Peyer's patch (tissue), 4 donors: ENCODE results near the gene SOX1. TPM values are rescaled to one million over a fixed set of nuclear protein-coding genes. Genes with fewer than 3 reads are reported as not detected.

Experiments
- DNase-seq, 3 donors: peaks; one replicate each; pipeline ENCODE4 v3.0.0-alpha.2; 2017 to 2019
- H3K27ac ChIP-seq, 4 donors: fragments of 200-600 bp; sonication (generic); one replicate each; pipeline ENCODE4 v1.5.1; 2016 to 2019
- H3K27me3 ChIP-seq, 2 donors: fragments of 200-600 bp; sonication (generic); one replicate each; pipeline ENCODE4 v1.5.1; 2019
- H3K36me3 ChIP-seq, 3 donors: fragments of 200-600 bp; sonication (generic); one replicate each; pipeline ENCODE4 v1.5.1; 2016 to 2019
- H3K4me1 ChIP-seq, 4 donors: fragments of 200-600 bp; sonication (generic); one replicate each; pipeline ENCODE4 v1.5.1; 2016 to 2019
- H3K4me3 ChIP-seq, 4 donors: fragments of 200-600 bp; sonication (generic); 1 replicate in 3 of 4; 2 replicates in 1 of 4; pipeline ENCODE4 v1.5.1; 2016 to 2019; ENCODE audit warnings: mild to moderate bottlenecking in 1 of 4
- H3K9me3 ChIP-seq, 4 donors: fragments of 200-600 bp; sonication (generic); one replicate each; pipeline ENCODE4 v1.5.1; 2016 to 2019; ENCODE audit warnings: mild to moderate bottlenecking in 1 of 4
- POLR2A ChIP-seq, 2 donors: fragments of 450-650 bp; IDR thresholded peaks; one replicate each; pipeline ENCODE4 v1.5.1; 2017; ENCODE audit warnings: antibody characterized with exemption in 2 of 2, mild to moderate bottlenecking in 2 of 2, moderate library complexity in 2 of 2
- total RNA-seq, 4 donors: library from RNA; depleted of rRNA; stranded (reverse); fragments of >200 nt; gene quantifications; one replicate each; pipeline ENCODE4 v1.1.0, GENCODE V29; 2016
- TF ChIP-seq, protein P1 (sequence below), 6 experiments: fragments of 450-650 bp in 4 of 6; fragments of 200-600 bp in 2 of 6; sonication (generic) in 1 of 6; IDR thresholded peaks; one replicate each; pipeline ENCODE4 v1.5.1; 2017 to 2019; ENCODE audit warnings: antibody characterized with exemption in 6 of 6, mild to moderate bottlenecking in 3 of 6, moderate library complexity in 1 of 6

The SOX1 gene
- total RNA-seq, 4 donors from 2014 or later: not detected

DNA sequence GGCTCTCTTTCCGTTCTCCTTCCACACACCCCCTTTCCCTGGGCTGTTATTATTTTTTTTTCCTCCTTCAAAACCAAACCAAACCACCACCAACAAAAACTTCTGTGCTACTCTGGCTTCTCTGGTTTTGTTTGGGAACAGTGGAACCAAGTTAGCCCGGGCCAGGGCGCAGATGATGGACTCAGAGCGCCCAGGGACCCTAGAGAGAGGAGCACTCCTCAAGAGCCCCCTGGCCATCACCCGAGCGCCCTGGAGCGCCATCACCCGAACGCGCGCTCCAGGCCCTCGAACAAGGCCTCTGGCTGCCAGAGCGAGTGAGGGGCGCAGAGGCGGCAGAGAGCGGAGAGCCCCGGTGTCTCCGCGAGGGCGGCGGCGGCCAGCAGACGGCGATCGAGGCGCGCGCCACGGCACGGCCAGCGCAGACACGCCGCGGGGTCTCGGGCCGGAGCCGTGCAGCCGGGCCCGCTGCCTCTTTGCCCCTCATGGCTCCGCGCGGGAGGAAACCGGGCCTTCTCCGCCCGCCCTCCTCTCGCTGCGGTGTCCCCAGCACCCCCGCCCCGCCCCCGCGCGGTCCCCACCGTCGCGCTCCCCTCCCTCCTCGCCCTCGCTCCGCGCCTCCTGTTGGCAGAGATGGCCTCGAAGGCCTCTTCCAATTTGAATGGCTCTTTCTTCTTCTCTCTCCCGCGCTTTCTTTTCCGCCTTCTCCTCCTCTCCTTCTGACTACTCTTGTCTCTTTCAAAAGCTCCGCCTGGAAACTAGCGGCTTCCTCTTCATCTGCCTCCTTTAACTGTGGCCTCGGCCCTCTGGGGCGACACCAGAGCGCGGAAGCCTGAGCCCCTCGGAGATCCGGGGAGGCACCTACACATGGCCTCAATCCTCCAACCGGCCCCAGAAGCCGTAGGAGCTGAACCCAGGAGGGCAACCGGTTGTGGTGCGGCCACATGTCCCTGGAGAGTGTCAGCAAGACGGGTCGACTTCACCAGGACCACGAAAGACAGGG, 4.1 kb upstream of the SOX1 start:
- TF ChIP-seq, protein P1, sequence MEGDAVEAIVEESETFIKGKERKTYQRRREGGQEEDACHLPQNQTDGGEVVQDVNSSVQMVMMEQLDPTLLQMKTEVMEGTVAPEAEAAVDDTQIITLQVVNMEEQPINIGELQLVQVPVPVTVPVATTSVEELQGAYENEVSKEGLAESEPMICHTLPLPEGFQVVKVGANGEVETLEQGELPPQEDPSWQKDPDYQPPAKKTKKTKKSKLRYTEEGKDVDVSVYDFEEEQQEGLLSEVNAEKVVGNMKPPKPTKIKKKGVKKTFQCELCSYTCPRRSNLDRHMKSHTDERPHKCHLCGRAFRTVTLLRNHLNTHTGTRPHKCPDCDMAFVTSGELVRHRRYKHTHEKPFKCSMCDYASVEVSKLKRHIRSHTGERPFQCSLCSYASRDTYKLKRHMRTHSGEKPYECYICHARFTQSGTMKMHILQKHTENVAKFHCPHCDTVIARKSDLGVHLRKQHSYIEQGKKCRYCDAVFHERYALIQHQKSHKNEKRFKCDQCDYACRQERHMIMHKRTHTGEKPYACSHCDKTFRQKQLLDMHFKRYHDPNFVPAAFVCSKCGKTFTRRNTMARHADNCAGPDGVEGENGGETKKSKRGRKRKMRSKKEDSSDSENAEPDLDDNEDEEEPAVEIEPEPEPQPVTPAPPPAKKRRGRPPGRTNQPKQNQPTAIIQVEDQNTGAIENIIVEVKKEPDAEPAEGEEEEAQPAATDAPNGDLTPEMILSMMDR (IDR thresholded peaks at IDR 0.05): peak in 1 of 6 experiments; percentile 23
- no peak for TF ChIP-seq POLR2A (IDR thresholded peaks at IDR 0.05)

GRCh38 chr13:112063807-112064206, 3.1 kb upstream of the SOX1 start:
- no peak overlapping the region for H3K27ac ChIP-seq
- peaks cover 0 to 18% (median 0%) of the 10 kb centered on the region in 4 donors for H3K4me1 ChIP-seq
- DNase-seq: no peak
- H3K36me3 ChIP-seq: no peaks in the 10 kb centered on the region
- H3K27me3 ChIP-seq: peaks cover 0 to 67% of the 10 kb centered on the region in 2 donors
- TF ChIP-seq, protein P1 (IDR thresholded peaks at IDR 0.05): no peak
- no peak for TF ChIP-seq POLR2A (IDR thresholded peaks at IDR 0.05)
- H3K4me3 ChIP-seq: no peak overlapping the region
- H3K9me3 ChIP-seq: peaks cover 0 to 3% (median 0%) of the 10 kb centered on the region in 4 donors

More for the DNA sequence above, 4.1 kb upstream of the SOX1 start:
- peaks cover 0 to 18% (median 0%) of the 10 kb centered on the region in 4 donors for H3K4me1 ChIP-seq
- peaks cover 0 to 69% of the 10 kb centered on the region in 2 donors for H3K27me3 ChIP-seq
- no peak overlapping the region for H3K4me3 ChIP-seq
- no peak overlapping the region for H3K27ac ChIP-seq
- H3K36me3 ChIP-seq: no peaks in the 10 kb centered on the region
- no peaks in the 10 kb centered on the region for H3K9me3 ChIP-seq
- no peak for DNase-seq

DNA sequence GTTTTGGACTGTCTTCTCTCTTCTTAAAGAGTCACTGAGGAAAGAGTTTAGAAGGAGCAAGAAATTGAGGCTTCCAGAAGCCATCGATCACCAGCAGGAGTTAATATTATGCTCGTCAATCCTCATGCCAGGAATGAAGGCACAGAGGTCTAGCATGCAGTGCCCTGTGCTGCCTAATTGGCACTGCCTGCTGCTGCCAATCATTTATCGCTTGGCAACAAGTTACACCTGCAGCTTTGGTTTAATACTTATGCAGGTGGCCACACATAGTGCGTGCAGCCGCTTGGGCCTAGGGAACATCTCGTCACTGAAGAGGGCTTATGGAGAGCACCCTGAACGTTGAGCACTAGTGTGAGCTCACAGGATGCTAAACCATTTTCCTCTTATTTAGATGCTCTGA, 2.7 kb upstream of the SOX1 start:
- peaks cover 0 to 71% of the 10 kb centered on the region in 2 donors for H3K27me3 ChIP-seq
- H3K4me1 ChIP-seq: peaks cover 0 to 18% (median 0%) of the 10 kb centered on the region in 4 donors
- DNase-seq: no peak
- H3K27ac ChIP-seq: no peak overlapping the region
- no peak overlapping the region for H3K4me3 ChIP-seq
- no peaks in the 10 kb centered on the region for H3K36me3 ChIP-seq
- peaks cover 0 to 6% (median 0%) of the 10 kb centered on the region in 4 donors for H3K9me3 ChIP-seq
- no peak for TF ChIP-seq POLR2A (IDR thresholded peaks at IDR 0.05)
- TF ChIP-seq, protein P1 (IDR thresholded peaks at IDR 0.05): no peak

- no peak for DNase-seq
- H3K27ac ChIP-seq: no peak overlapping the region
- no peak for TF ChIP-seq POLR2A (IDR thresholded peaks at IDR 0.05)
- TF ChIP-seq, protein P1 (IDR thresholded peaks at IDR 0.05): no peak
- H3K36me3 ChIP-seq: no peaks in the 10 kb centered on the region
- peaks cover 0 to 73% of the 10 kb centered on the region in 2 donors for H3K27me3 ChIP-seq
- H3K4me1 ChIP-seq: peaks cover 0 to 18% (median 0%) of the 10 kb centered on the region in 4 donors
- H3K9me3 ChIP-seq: peaks cover 0 to 6% (median 0%) of the 10 kb centered on the region in 4 donors
- no peak overlapping the region for H3K4me3 ChIP-seq
Measured at GRCh38 chr13:112065521-112065866, 1.5 kb upstream of the SOX1 start.

DNA sequence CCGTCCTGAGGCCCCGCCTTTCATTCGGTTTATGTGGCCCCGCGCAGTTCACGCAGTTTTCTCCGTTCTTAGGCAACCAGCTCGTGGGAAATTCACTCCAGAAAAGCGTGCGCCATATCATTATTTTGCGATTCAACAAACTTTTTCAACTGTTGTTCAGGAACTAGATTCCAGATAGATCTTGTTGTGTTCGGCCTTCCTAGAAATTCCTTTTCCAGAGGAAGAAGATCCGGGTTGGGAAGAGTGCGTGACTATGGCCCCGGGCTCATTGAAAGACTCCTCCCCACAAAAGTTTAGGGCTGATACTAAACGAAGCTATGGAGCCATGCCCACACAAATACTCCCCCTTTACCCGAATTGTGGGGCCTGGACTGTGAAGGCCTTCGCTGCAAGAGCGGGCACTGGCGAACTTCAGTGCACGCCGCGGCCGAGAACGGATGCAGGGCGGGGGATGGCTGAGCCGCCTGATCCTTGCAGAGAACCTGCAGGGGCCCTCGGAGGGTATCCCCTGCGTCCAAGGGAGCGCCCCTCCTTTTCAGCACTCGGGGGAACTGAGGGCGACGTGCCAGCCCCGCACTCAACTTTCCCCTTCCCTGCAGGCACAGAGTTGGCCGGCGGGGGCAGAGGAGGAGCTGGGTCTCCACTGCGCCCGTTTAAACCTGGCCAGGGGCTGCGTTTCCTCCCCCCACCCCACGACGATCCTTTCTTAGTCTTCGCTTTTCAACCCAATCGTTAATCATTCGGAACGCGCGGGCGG, 904 bp upstream of the SOX1 start:
- Histone ChIP-seq H3K4me1 (peaks cover 0 to 18% (median 0%) of the 10 kb centered on the region in 4 donors), H3K4me3 (peak overlapping the region in 3 of 4 donors; percentile 26 to 37 (median 35)), H3K9me3 (peaks cover 0 to 6% (median 0%) of the 10 kb centered on the region in 4 donors), H3K27me3 (peaks cover 0 to 74% of the 10 kb centered on the region in 2 donors), H3K36me3 (no peaks in the 10 kb centered on the region), H3K27ac (no peak overlapping the region)
- no peak for DNase-seq
- no peak for TF ChIP-seq POLR2A (IDR thresholded peaks at IDR 0.05)
- TF ChIP-seq, protein P1 (IDR thresholded peaks at IDR 0.05): no peak
